Suprapubic skin (tissue), 3 donors: Measurements from ENCODE around the gene C1orf74.

Experiments
- CTCF ChIP-seq, 2 donors: fragments of 200-600 bp in 1 of 2; fragments of 450-650 bp in 1 of 2; sonication (generic) in 1 of 2; IDR thresholded peaks; one replicate each; pipeline ENCODE4 v1.5.1; 2016 to 2019; ENCODE audit warnings: antibody characterized with exemption in 2 of 2, mild to moderate bottlenecking in 1 of 2, moderate library complexity in 1 of 2
- POLR2AphosphoS5 ChIP-seq, 3 donors: sonication (generic); formaldehyde crosslinking; IDR thresholded peaks; one replicate each; pipeline ENCODE4 v1.6.1; 2017; ENCODE audit warnings: antibody characterized with exemption in 3 of 3

DNA sequence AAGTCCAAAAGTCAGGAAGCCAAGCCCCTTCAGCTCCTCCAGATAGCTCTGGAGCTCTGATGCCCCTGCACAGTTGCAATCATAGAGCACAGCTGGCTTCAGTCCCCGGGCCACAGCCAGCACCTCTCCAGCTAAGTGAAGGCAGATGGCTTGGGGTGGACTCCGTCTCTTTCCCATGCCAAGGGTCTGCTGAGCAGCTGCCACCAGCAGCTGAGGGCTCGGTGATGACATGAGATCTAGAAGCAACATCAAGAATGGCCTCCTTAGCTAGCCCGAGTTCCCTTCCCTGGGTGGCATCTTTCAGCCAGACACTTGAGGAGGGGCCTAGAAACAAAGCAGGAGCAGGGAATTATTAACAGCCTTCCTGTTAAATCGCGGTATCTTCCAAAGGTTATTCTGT, 973 bp downstream of the C1orf74 start:
- TF ChIP-seq CTCF (IDR thresholded peaks at IDR 0.05) (no peak), POLR2AphosphoS5 (IDR thresholded peaks at IDR 0.05) (no peak)
